GM12891 (cell line): ENCODE measurements around the gene PCNX2.
"Not testable (repeated sequence)": the region's sequence is repeated elsewhere in the genome, so short reads cannot be mapped to it uniquely, and the experiment has no call there.

Experiments used
- DNase-seq: peaks from one replicate; pipeline ENCODE4 v3.0.0; 2011; ENCODE audit warnings: low spot score; ENCODE audit not compliant: insufficient read length
- FAIRE-seq: peaks from 2 replicates; lab custom pipeline; 2011; peaks lifted over from hg19 to GRCh38; lab: Jason Lieb, UNC
- PAX5 ChIP-seq: IDR thresholded peaks from 2 replicates; pipeline ENCODE4 v1.6.1; 2011; ENCODE audit warnings: low read length, moderate library complexity, mild to moderate bottlenecking; ENCODE audit not compliant: insufficient read depth, severe bottlenecking
- POLR2A ChIP-seq: IDR thresholded peaks from 2 replicates; pipeline ENCODE4 v1.6.1; 2011; ENCODE audit warnings: low read depth, low read length, control low read depth
- POLR2AphosphoS5 ChIP-seq: IDR thresholded peaks from 2 replicates; pipeline ENCODE4 v1.6.1; 2011; ENCODE audit warnings: low read depth, low read length, control low read depth
- POU2F2 ChIP-seq: IDR thresholded peaks from 2 replicates; pipeline ENCODE4 v1.6.1; 2011; ENCODE audit warnings: low read depth, mild to moderate bottlenecking, control low read depth, low read length, moderate library complexity
- SPI1 ChIP-seq: IDR thresholded peaks from 2 replicates; pipeline ENCODE4 v1.6.1; 2011; ENCODE audit warnings: low read depth, low read length, control low read depth
- TAF1 ChIP-seq: IDR thresholded peaks from 2 replicates; pipeline ENCODE4 v1.6.1; 2011; ENCODE audit warnings: low read depth, low read length, control low read depth

The PCNX2 gene

DNA sequence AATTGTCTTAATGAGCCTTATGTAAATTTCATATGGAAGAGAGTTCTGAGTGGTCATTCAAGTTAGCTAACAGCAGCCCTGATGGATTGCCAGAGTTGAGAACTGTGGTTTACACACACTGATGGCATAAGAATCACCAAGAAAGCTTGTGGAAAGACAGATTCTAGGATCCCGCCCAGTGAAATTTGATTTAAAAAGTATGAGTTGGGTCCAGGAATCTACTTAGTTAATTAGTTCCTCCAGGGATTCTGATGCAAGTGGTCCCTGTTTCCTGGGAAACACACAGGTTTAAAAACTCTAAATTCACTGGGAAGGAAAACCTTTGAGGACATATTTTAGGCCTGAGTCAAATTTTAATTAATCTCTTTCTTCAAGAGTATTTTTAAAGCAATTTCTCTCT, 200.8 kb downstream of the PCNX2 start:
- TF ChIP-seq POU2F2 (no peak), PAX5 (no peak), TAF1 (no peak), POLR2AphosphoS5 (no peak), POLR2A (no peak), SPI1 (no peak)
- no peak for DNase-seq
- FAIRE-seq: no peak

- no peak for DNase-seq
- no peak for TF ChIP-seq TAF1
- TF ChIP-seq SPI1: no peak
- TF ChIP-seq POLR2AphosphoS5: no peak
- no peak for TF ChIP-seq PAX5
- TF ChIP-seq POLR2A: no peak
- TF ChIP-seq POU2F2: no peak
- FAIRE-seq: no peak
Measured at GRCh38 chr1:233094269-233094668, 201.3 kb downstream of the PCNX2 start.

GRCh38 chr1:233090746-233091494, 204.6 kb downstream of the PCNX2 start:
- FAIRE-seq (no peak), DNase-seq (no peak)
- TF ChIP-seq PAX5: no peak
- TF ChIP-seq POLR2AphosphoS5: no peak
- no peak for TF ChIP-seq POLR2A
- TF ChIP-seq POU2F2: no peak
- no peak for TF ChIP-seq SPI1
- no peak for TF ChIP-seq TAF1

GRCh38 chr1:233089251-233089650, 206.3 kb downstream of the PCNX2 start:
- DNase-seq: no peak
- no peak for TF ChIP-seq PAX5
- no peak for TF ChIP-seq POLR2A
- TF ChIP-seq TAF1: no peak
- no peak for TF ChIP-seq POLR2AphosphoS5
- no peak for TF ChIP-seq SPI1
- no peak for TF ChIP-seq POU2F2
- no peak for FAIRE-seq

- FAIRE-seq (peak; percentile 50), DNase-seq (no peak)
- TF ChIP-seq TAF1 (no peak), SPI1 (no peak), POLR2AphosphoS5 (no peak), PAX5 (no peak), POLR2A (no peak), POU2F2 (no peak)
Measured at GRCh38 chr1:233088613-233089012, 206.9 kb downstream of the PCNX2 start.

DNA sequence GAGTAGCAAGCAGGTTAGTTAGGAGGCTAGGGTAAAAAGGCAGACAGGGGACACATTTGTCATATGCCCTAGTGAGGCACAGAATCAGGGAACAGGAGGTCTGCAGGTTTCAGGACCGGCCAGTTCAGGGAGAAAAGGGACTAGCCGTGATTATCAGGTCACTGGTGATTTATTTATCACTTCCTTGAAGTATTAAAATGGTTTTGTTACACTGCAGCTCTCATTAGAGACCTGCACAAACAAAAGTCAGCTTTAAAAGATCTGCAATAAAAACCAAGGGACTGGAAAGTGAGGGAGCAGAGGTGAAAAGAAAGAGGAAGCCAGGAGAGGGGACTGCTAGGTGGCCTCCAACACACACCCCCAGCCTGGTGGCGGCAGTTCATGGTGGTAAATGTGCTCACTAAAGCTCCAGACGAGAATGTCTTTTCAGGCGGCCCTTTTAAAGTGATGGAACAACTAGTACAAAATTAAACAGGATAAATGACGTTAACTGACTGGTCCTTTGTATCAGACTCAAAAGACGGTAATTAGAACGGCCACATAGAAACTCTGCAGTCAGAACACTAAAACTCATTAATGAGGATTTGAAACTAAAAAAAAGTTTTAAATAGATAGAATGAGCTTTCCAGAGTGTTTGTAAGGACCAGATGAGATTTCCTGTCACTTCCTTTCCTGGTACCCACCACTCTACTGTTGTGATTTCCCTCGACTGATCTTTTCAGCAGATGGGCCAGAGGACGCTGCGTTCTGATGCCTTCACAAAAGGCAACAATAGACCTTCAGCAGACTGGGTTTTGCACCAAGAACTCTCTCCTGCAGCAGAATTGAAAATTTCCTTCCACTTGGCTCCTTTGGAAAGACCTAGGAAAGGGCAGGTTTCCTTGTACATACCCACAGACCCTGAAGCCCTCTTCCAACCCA, 208.3 kb downstream of the PCNX2 start:
- FAIRE-seq: peak; percentile 13
- DNase-seq: no peak
- TF ChIP-seq POU2F2 (no peak), SPI1 (no peak), TAF1 (no peak), PAX5 (no peak), POLR2AphosphoS5 (no peak), POLR2A (no peak)

- DNase-seq (no peak), FAIRE-seq (no peak)
- TF ChIP-seq TAF1 (no peak), PAX5 (no peak), SPI1 (no peak), POU2F2 (no peak)
Measured at GRCh38 chr1:233085566-233085965, 210.0 kb downstream of the PCNX2 start.

- FAIRE-seq: no peak
- TF ChIP-seq SPI1 (no peak), TAF1 (no peak), POU2F2 (no peak), POLR2A (no peak), PAX5 (no peak), POLR2AphosphoS5 (no peak)
- no peak for DNase-seq
Measured at GRCh38 chr1:233082778-233083550, 212.6 kb downstream of the PCNX2 start.

DNA sequence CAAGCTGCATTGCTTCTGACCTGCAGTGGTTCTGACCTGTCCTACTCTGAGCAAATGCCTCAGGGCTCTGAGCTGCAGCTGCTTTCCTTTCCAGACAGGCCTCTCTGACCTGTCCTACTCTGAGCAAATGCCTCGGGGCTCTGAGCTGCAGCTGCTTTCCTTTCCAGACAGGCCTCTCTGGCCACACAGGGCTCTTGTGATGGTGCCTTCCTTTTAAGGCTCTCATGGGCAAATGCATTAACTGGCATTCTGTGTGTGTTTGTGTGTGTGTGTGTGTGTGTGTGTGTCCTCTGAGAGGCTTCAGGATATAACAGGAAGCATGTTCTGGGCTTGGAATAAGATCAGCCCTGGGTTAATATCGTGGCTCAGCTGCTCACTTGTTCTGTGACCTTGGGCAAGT, 213.8 kb downstream of the PCNX2 start:
- FAIRE-seq: no peak
- TF ChIP-seq POLR2AphosphoS5 (no peak), PAX5 (no peak), TAF1 (no peak), POLR2A (no peak), SPI1 (no peak), POU2F2 (no peak)
- no peak for DNase-seq

GRCh38 chr1:233080827-233081226, 214.7 kb downstream of the PCNX2 start:
- FAIRE-seq, DNase-seq: not testable (repeated sequence)
